ENCODE measurements around the gene SYCN.

SYCN gene

GRCh38 chr19:39178296-39179006, 25.6 kb downstream of the SYCN start:
- DNase-seq (ENCODE audit: low read depth in 1 of 2, low spot score in 1 of 2): no peak
- in situ Hi-C loops (cut with HindIII; ENCODE audit: low pct_unique_long_range_greater_than_20kb, low sequenced_read_pairs): no loop called here
- TF ChIP-seq JUND (IDR thresholded peaks at IDR 0.05; ENCODE audit: low read depth): no peak

- in situ Hi-C loops (cut with HindIII; ENCODE audit: low pct_unique_long_range_greater_than_20kb, low sequenced_read_pairs): no loop called here
- no peak for DNase-seq (ENCODE audit: low read depth in 1 of 2, low spot score in 1 of 2)
- no peak for TF ChIP-seq JUND (IDR thresholded peaks at IDR 0.05; ENCODE audit: low read depth)
Measured at GRCh38 chr19:39177736-39178135, 26.3 kb downstream of the SYCN start.

- DNase-seq (ENCODE audit: low read depth in 1 of 2, low spot score in 1 of 2): no peak
- in situ Hi-C loops (cut with HindIII; ENCODE audit: low pct_unique_long_range_greater_than_20kb, low sequenced_read_pairs): no loop called here
- no peak for TF ChIP-seq JUND (IDR thresholded peaks at IDR 0.05; ENCODE audit: low read depth)
Measured at GRCh38 chr19:39177110-39177699, 26.9 kb downstream of the SYCN start.

GRCh38 chr19:39175564-39175963, 28.5 kb downstream of the SYCN start:
- DNase-seq (ENCODE audit: low read depth in 1 of 2, low spot score in 1 of 2): no peak
- in situ Hi-C loops (cut with HindIII; ENCODE audit: low pct_unique_long_range_greater_than_20kb, low sequenced_read_pairs): no loop called here
- TF ChIP-seq JUND (IDR thresholded peaks at IDR 0.05; ENCODE audit: low read depth): no peak

GRCh38 chr19:39174558-39175544, 29.2 kb downstream of the SYCN start:
- DNase-seq (ENCODE audit: low read depth in 1 of 2, low spot score in 1 of 2): no peak
- TF ChIP-seq JUND (IDR thresholded peaks at IDR 0.05; ENCODE audit: low read depth): no peak
- in situ Hi-C loops (cut with HindIII; ENCODE audit: low pct_unique_long_range_greater_than_20kb, low sequenced_read_pairs): no loop called here

GRCh38 chr19:39174142-39174541, 29.9 kb downstream of the SYCN start:
- DNase-seq (ENCODE audit: low read depth in 1 of 2, low spot score in 1 of 2): no peak
- in situ Hi-C loops (cut with HindIII; ENCODE audit: low pct_unique_long_range_greater_than_20kb, low sequenced_read_pairs): no loop called here
- no peak for TF ChIP-seq JUND (IDR thresholded peaks at IDR 0.05; ENCODE audit: low read depth)

GRCh38 chr19:39173502-39173991, 30.5 kb downstream of the SYCN start:
- TF ChIP-seq JUND (IDR thresholded peaks at IDR 0.05; ENCODE audit: low read depth): no peak
- DNase-seq (ENCODE audit: low read depth in 1 of 2, low spot score in 1 of 2): no peak
- in situ Hi-C loops (cut with HindIII; ENCODE audit: low pct_unique_long_range_greater_than_20kb, low sequenced_read_pairs): no loop called here

- in situ Hi-C loops (cut with HindIII; ENCODE audit: low pct_unique_long_range_greater_than_20kb, low sequenced_read_pairs): no loop called here
- DNase-seq (ENCODE audit: low read depth in 1 of 2, low spot score in 1 of 2): no peak
- TF ChIP-seq JUND (IDR thresholded peaks at IDR 0.05; ENCODE audit: low read depth): no peak
Measured at GRCh38 chr19:39172700-39173501, 31.2 kb downstream of the SYCN start.

- no peak for TF ChIP-seq JUND (IDR thresholded peaks at IDR 0.05; ENCODE audit: low read depth)
- in situ Hi-C loops (cut with HindIII; ENCODE audit: low pct_unique_long_range_greater_than_20kb, low sequenced_read_pairs): no loop called here
- DNase-seq (ENCODE audit: low read depth in 1 of 2, low spot score in 1 of 2): no peak
Measured at GRCh38 chr19:39171479-39172465, 32.3 kb downstream of the SYCN start.

GRCh38 chr19:39170386-39171231, 33.5 kb downstream of the SYCN start:
- in situ Hi-C loops (cut with HindIII; ENCODE audit: low pct_unique_long_range_greater_than_20kb, low sequenced_read_pairs): no loop called here
- TF ChIP-seq JUND (IDR thresholded peaks at IDR 0.05; ENCODE audit: low read depth): no peak
- no peak for DNase-seq (ENCODE audit: low read depth in 1 of 2, low spot score in 1 of 2)
